NCI-H526 (cell line): ENCODE measurements around the gene TPP1.

Experiments used
- DNase-seq, 2 experiments: peaks; one replicate each; lab custom pipeline; 2025; lab: John Stamatoyannopoulos, UW

TPP1 gene

GRCh38 chr11:6587360-6587953, 31.8 kb downstream of the TPP1 start:
- DNase-seq = no peak

GRCh38 chr11:6586434-6587359, 32.5 kb downstream of the TPP1 start:
- peak in 1 of 2 experiments; percentile 42 for DNase-seq

- DNase-seq = no peak
Measured at GRCh38 chr11:6584528-6584927, 34.7 kb downstream of the TPP1 start.

- DNase-seq = no peak
Measured at GRCh38 chr11:6583584-6583983, 35.6 kb downstream of the TPP1 start.

GRCh38 chr11:6579681-6580080, 39.5 kb downstream of the TPP1 start:
- no peak for DNase-seq

GRCh38 chr11:6578134-6578533, 41.1 kb downstream of the TPP1 start:
- no peak for DNase-seq

- DNase-seq = no peak
Measured at GRCh38 chr11:6576471-6577373, 42.5 kb downstream of the TPP1 start.

GRCh38 chr11:6574816-6575715, 44.2 kb downstream of the TPP1 start:
- DNase-seq = no peak

GRCh38 chr11:6572215-6572614, 47.0 kb downstream of the TPP1 start:
- no peak for DNase-seq

- no peak for DNase-seq
Measured at GRCh38 chr11:6571434-6572008, 47.7 kb downstream of the TPP1 start.

- DNase-seq = no peak
Measured at GRCh38 chr11:6570691-6571427, 48.4 kb downstream of the TPP1 start.

GRCh38 chr11:6569706-6570105, 49.5 kb downstream of the TPP1 start:
- no peak for DNase-seq

- no peak for DNase-seq
Measured at GRCh38 chr11:6568191-6568918, 50.9 kb downstream of the TPP1 start.

GRCh38 chr11:6567371-6567745, 51.9 kb downstream of the TPP1 start:
- DNase-seq = no peak

GRCh38 chr11:6566704-6567370, 52.4 kb downstream of the TPP1 start:
- DNase-seq = no peak

- DNase-seq = no peak
Measured at GRCh38 chr11:6565988-6566703, 53.1 kb downstream of the TPP1 start.

GRCh38 chr11:6565325-6565724, 53.9 kb downstream of the TPP1 start:
- DNase-seq = no peak

GRCh38 chr11:6563667-6564066, 55.6 kb downstream of the TPP1 start:
- DNase-seq = no peak
